ENCODE measurements around the gene SUGP2. TPM values are rescaled to one million over a fixed set of nuclear protein-coding genes. Genes with fewer than 3 reads are reported as not detected.

The SUGP2 gene
- total RNA-seq, 1 donor from 2014 or later: 19.8 TPM

DNA sequence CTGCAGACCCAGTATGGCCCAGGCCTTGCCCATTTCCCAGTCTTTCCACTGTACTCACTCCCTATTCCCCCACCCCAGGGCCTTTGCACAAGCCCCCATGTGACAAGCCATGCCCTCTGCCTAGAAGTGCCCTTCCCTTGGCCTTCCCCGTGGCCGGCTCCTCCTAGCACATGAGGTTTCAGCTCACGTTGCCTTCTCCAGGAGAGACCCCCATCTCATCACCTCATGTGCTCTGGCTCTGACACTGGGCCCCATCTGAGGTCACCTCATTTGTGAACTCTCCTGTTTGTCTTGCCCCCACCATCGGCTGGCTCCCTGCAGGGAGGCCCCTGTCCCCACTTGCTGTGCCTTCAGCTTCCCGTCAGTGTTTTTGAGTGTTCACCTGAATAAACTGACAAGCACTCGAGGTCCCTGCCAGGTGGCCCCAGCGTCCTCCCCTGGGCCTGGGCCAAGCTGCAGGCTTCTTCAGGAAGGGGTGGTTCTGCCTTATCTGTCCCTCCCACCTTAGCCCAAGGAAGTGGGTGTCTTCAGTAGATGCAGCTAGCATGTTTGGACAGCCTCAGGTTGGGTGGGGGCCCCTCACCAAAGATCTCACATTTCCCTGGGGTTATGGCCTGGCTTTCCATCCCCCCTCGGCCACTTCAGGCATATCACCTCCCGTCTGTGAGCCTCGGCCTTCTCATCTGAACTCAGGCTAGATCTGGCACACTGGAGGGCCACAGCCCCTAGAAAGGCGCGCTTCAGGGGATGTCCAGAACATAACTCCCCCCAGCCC is 26.7 kb upstream of the SUGP2 start:
- Histone ChIP-seq H3K9ac (ENCODE audit: low read depth in 1 of 3, low read length in 3 of 3) (peak overlapping the region in 1 of 3 donors; percentile 60), H3K27ac (ENCODE audit: low read depth, low read length) (peak overlapping the region; percentile 36), H3K36me3 (ENCODE audit: control insufficient read depth in 3 of 3, insufficient read depth in 3 of 3, low read length in 3 of 3) (peaks cover 15 to 26% (median 19%) of the 10 kb centered on the region in 3 donors), H3K4me1 (ENCODE audit: control insufficient read depth in 3 of 3, insufficient read depth in 3 of 3, low read length in 3 of 3) (peaks cover 52 to 56% (median 54%) of the 10 kb centered on the region in 3 donors), H3K4me3 (ENCODE audit: low read length in 3 of 3) (no peak overlapping the region), H3K27me3 (ENCODE audit: control insufficient read depth in 3 of 3, insufficient read depth in 3 of 3, low read length in 3 of 3) (no peaks in the 10 kb centered on the region), H3K9me3 (ENCODE audit: control insufficient read depth in 3 of 3, low read length in 3 of 3) (no peaks in the 10 kb centered on the region)

DNA sequence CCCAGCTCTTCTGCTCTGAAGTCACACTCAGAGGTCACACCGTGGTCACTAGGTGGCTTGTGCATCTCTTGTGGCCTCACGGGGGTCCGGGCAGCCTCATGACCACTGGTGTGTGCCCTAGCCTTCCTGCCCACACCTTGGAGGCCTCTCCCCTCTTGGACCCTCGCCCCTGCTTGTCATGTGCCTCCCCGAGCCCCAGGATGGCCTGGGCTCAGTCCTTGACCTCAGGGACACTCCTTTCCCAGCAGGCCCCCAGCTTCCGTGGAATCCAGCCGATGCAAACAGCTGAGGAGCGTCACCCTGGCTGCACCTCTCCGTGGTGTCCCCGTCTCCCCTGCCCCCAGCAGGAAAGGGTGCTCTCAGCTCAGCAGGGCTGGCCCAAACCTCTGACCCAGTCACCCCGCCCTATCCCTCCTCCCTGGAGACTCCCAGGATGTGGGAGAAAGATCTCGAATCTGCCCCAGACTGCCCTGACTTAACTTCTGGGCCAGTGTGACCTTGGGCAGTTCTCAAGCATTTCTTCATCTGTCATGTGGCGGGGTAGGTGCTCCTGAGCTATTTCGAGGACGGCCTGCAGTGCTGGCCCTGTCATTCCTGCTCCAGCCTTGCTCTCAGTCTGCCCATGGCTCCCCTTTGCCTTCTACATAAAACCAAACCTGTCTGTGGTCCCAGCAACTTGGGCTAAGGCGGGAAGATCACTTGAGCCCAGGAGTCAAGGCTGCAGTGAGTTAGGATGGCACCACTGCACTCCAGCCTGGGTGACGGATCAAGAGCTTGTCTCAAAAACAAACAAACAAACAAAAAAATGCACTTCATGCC is 25.9 kb upstream of the SUGP2 start:
- H3K9ac ChIP-seq (ENCODE audit: low read depth in 1 of 3, low read length in 3 of 3): peak overlapping the region in 1 of 3 donors; percentile 60
- peaks cover 23 to 33% (median 27%) of the 10 kb centered on the region in 3 donors for H3K36me3 ChIP-seq (ENCODE audit: control insufficient read depth in 3 of 3, insufficient read depth in 3 of 3, low read length in 3 of 3)
- H3K27me3 ChIP-seq (ENCODE audit: control insufficient read depth in 3 of 3, insufficient read depth in 3 of 3, low read length in 3 of 3): no peaks in the 10 kb centered on the region
- no peak overlapping the region for H3K4me3 ChIP-seq (ENCODE audit: low read length in 3 of 3)
- peak overlapping the region; percentile 36 for H3K27ac ChIP-seq (ENCODE audit: low read depth, low read length)
- no peaks in the 10 kb centered on the region for H3K9me3 ChIP-seq (ENCODE audit: control insufficient read depth in 3 of 3, low read length in 3 of 3)
- H3K4me1 ChIP-seq (ENCODE audit: control insufficient read depth in 3 of 3, insufficient read depth in 3 of 3, low read length in 3 of 3): peaks cover 44 to 48% (median 46%) of the 10 kb centered on the region in 3 donors

DNA sequence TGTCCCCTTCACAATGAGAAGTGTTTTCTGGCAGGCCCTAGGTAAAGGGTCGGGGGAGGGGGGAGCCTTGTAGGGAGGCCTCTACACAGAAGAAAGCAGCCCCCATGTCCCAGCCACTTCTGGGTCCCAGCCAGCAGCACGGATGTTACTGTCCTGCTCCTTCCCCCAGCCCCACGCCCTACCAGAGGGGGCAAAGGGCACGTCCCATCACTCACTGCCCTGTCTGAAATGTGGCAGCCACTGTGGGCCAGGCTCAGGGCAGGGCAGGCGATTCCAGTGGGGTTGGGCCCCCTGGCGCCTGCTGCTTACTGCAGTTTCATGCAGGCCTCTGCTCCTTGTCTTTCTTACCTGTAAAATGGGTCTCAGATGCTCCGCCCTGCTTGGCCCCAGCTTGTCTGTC is 24.4 kb upstream of the SUGP2 start:
- H3K27me3 ChIP-seq (ENCODE audit: control insufficient read depth in 3 of 3, insufficient read depth in 3 of 3, low read length in 3 of 3): no peaks in the 10 kb centered on the region
- H3K9ac ChIP-seq (ENCODE audit: low read depth in 1 of 3, low read length in 3 of 3): no peak overlapping the region
- H3K4me3 ChIP-seq (ENCODE audit: low read length in 3 of 3): no peak overlapping the region
- H3K27ac ChIP-seq (ENCODE audit: low read depth, low read length): no peak overlapping the region
- peaks cover 30 to 40% (median 34%) of the 10 kb centered on the region in 3 donors for H3K36me3 ChIP-seq (ENCODE audit: control insufficient read depth in 3 of 3, insufficient read depth in 3 of 3, low read length in 3 of 3)
- H3K9me3 ChIP-seq (ENCODE audit: control insufficient read depth in 3 of 3, low read length in 3 of 3): no peaks in the 10 kb centered on the region
- H3K4me1 ChIP-seq (ENCODE audit: control insufficient read depth in 3 of 3, insufficient read depth in 3 of 3, low read length in 3 of 3): peaks cover 38 to 42% (median 38%) of the 10 kb centered on the region in 3 donors

DNA sequence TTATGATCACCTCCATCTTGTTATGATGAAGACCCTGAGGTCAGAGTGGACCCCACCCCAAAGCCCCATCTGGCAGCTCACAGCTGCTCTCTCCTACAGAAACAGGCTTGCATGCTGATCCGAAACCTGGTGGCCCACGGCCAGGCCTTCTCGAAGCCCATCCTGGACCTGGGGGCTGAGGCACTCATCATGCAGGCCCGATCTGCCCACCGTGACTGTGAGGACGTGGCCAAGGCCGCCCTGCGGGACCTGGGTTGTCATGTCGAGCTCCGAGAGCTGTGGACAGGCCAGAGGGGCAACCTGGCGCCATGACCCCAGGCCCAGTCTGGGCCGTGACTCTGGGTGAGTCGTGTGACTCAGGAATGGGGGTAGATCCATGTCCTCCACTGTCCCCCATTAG is 24.0 kb upstream of the SUGP2 start:
- Histone ChIP-seq H3K27me3 (ENCODE audit: control insufficient read depth in 3 of 3, insufficient read depth in 3 of 3, low read length in 3 of 3) (no peaks in the 10 kb centered on the region), H3K9me3 (ENCODE audit: control insufficient read depth in 3 of 3, low read length in 3 of 3) (no peaks in the 10 kb centered on the region), H3K36me3 (ENCODE audit: control insufficient read depth in 3 of 3, insufficient read depth in 3 of 3, low read length in 3 of 3) (peaks cover 34 to 44% (median 38%) of the 10 kb centered on the region in 3 donors), H3K9ac (ENCODE audit: low read depth in 1 of 3, low read length in 3 of 3) (no peak overlapping the region), H3K4me3 (ENCODE audit: low read length in 3 of 3) (no peak overlapping the region), H3K4me1 (ENCODE audit: control insufficient read depth in 3 of 3, insufficient read depth in 3 of 3, low read length in 3 of 3) (peaks cover 34 to 38% (median 34%) of the 10 kb centered on the region in 3 donors), H3K27ac (ENCODE audit: low read depth, low read length) (no peak overlapping the region)

DNA sequence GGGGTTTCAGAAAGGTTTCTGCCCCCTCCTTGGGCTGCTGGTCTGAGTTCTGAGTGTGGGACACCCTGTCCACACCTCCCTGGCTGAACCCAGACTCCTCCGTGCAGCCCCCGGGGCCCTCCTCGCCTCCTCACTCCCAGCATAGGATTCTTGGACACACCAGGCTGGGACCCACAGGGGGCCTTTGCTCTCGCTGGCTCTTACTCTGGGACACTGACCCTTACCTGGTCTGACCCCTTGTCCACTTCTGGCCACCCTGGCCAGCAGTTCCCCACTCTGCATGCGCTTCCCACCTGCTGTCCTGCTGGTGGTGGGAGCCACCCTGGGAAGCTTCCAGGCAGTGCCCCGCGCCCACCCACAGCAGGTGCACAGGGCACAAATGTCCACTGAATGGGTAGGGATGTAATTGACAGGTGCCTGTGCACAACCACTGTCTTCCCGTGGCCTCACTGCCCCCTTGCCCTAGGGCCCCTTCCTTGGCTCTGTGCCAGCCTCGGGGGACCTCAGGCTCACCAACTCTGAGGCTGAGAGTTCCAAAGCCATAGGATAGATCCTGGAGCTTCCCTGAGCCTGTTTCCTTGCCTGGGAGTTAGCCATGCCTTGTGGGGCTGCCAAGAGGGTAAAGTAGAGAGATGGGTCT is 23.4 kb upstream of the SUGP2 start:
- Histone ChIP-seq H3K36me3 (ENCODE audit: control insufficient read depth in 3 of 3, insufficient read depth in 3 of 3, low read length in 3 of 3) (peaks cover 40 to 50% (median 44%) of the 10 kb centered on the region in 3 donors), H3K4me3 (ENCODE audit: low read length in 3 of 3) (no peak overlapping the region), H3K4me1 (ENCODE audit: control insufficient read depth in 3 of 3, insufficient read depth in 3 of 3, low read length in 3 of 3) (peaks cover 29 to 32% (median 29%) of the 10 kb centered on the region in 3 donors), H3K27me3 (ENCODE audit: control insufficient read depth in 3 of 3, insufficient read depth in 3 of 3, low read length in 3 of 3) (no peaks in the 10 kb centered on the region), H3K9ac (ENCODE audit: low read depth in 1 of 3, low read length in 3 of 3) (no peak overlapping the region), H3K27ac (ENCODE audit: low read depth, low read length) (no peak overlapping the region), H3K9me3 (ENCODE audit: control insufficient read depth in 3 of 3, low read length in 3 of 3) (no peaks in the 10 kb centered on the region)

DNA sequence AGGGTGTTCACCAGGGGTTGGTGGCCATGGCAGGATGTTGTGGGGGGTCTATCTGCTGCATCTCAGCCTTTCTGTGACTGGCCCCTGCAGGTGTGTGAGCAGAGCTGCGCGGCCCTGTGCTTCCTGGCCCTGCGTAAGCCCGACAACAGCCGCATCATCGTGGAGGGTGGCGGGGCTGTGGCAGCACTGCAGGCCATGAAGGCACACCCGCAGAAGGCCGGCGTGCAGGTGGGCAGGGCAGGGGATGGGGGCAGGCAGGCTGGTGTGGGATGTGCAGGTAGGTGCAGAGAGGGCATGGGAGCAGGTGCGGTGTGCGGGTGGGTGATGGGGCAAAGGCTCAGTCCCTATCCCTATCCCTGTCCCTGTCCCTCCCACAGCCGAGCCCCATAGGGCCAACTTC is 22.4 kb upstream of the SUGP2 start:
- Histone ChIP-seq H3K9me3 (ENCODE audit: control insufficient read depth in 3 of 3, low read length in 3 of 3) (no peaks in the 10 kb centered on the region), H3K36me3 (ENCODE audit: control insufficient read depth in 3 of 3, insufficient read depth in 3 of 3, low read length in 3 of 3) (peaks cover 44 to 55% (median 53%) of the 10 kb centered on the region in 3 donors), H3K9ac (ENCODE audit: low read depth in 1 of 3, low read length in 3 of 3) (no peak overlapping the region), H3K4me3 (ENCODE audit: low read length in 3 of 3) (no peak overlapping the region), H3K27me3 (ENCODE audit: control insufficient read depth in 3 of 3, insufficient read depth in 3 of 3, low read length in 3 of 3) (no peaks in the 10 kb centered on the region), H3K4me1 (ENCODE audit: control insufficient read depth in 3 of 3, insufficient read depth in 3 of 3, low read length in 3 of 3) (peaks cover 18 to 22% (median 18%) of the 10 kb centered on the region in 3 donors), H3K27ac (ENCODE audit: low read depth, low read length) (no peak overlapping the region)

DNA sequence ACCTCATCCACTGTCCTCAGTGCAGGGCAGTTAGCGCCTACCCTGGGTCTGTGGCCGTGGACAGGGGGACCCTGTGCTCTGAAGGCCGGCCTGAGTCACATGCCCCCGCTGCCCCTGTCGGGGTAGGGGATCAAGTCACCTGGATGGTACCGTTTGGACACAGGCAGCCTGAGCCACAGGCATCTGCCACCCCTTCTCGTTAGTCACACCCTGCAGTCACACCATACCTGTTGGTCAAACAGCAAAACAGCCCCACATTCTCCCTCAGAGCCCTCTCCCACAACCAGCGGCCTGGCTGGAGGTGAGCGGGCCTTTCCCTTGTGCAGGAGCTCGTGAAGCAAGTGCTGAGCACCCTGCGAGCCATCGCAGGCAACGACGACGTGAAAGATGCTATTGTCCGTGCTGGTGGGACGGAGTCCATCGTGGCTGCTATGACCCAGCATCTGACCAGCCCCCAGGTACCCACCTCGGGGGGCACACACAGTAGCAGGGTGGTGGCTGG is 21.7 kb upstream of the SUGP2 start:
- H3K27me3 ChIP-seq (ENCODE audit: control insufficient read depth in 3 of 3, insufficient read depth in 3 of 3, low read length in 3 of 3): no peaks in the 10 kb centered on the region
- H3K9ac ChIP-seq (ENCODE audit: low read depth in 1 of 3, low read length in 3 of 3): peak overlapping the region in 1 of 3 donors; percentile 16
- H3K4me3 ChIP-seq (ENCODE audit: low read length in 3 of 3): no peak overlapping the region
- H3K36me3 ChIP-seq (ENCODE audit: control insufficient read depth in 3 of 3, insufficient read depth in 3 of 3, low read length in 3 of 3): peaks cover 44 to 58% (median 56%) of the 10 kb centered on the region in 3 donors
- H3K4me1 ChIP-seq (ENCODE audit: control insufficient read depth in 3 of 3, insufficient read depth in 3 of 3, low read length in 3 of 3): peaks cover 13 to 17% (median 14%) of the 10 kb centered on the region in 3 donors
- H3K27ac ChIP-seq (ENCODE audit: low read depth, low read length): no peak overlapping the region
- H3K9me3 ChIP-seq (ENCODE audit: control insufficient read depth in 3 of 3, low read length in 3 of 3): no peaks in the 10 kb centered on the region

DNA sequence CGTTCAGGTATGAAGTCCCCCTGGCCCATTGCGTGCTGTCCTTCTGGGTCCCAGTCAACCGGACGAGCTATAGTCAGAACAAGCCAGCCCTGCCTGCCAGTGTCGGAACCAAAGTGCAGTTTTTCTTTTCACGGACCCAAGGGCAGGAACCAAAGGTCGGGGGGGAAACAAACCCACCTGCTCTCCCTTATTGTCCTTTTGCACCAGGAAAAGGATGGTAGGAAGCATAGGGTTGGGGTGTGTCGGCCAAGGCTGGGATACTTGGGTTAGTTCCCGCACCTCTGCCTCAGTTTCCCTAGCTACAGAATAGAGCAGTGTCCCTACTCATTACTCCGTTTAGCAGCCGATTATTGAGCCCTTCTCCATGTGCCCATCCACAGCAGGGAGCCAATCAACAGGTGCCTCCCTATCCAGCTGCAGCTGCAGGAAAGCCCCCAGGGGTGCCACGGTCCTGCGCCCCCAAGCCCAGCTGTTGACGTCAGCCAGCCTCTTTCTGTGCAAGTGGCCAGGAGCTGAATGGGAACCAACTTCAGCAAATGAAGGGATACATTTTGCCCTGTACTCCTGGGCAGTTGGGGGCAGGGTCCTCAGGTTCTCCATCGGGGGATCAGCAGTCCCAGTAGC is 21.1 kb upstream of the SUGP2 start:
- Histone ChIP-seq H3K27ac (ENCODE audit: low read depth, low read length) (no peak overlapping the region), H3K9ac (ENCODE audit: low read depth in 1 of 3, low read length in 3 of 3) (peak overlapping the region in 1 of 3 donors; percentile 40), H3K27me3 (ENCODE audit: control insufficient read depth in 3 of 3, insufficient read depth in 3 of 3, low read length in 3 of 3) (no peaks in the 10 kb centered on the region), H3K4me3 (ENCODE audit: low read length in 3 of 3) (no peak overlapping the region), H3K9me3 (ENCODE audit: control insufficient read depth in 3 of 3, low read length in 3 of 3) (no peaks in the 10 kb centered on the region), H3K4me1 (ENCODE audit: control insufficient read depth in 3 of 3, insufficient read depth in 3 of 3, low read length in 3 of 3) (peaks cover 8 to 11% (median 8%) of the 10 kb centered on the region in 3 donors), H3K36me3 (ENCODE audit: control insufficient read depth in 3 of 3, insufficient read depth in 3 of 3, low read length in 3 of 3) (peaks cover 44 to 58% (median 58%) of the 10 kb centered on the region in 3 donors)

All from skeletal muscle tissue (tissue), 4 donors.